Measurements from ENCODE around the gene WSCD2.

Gene WSCD2

DNA sequence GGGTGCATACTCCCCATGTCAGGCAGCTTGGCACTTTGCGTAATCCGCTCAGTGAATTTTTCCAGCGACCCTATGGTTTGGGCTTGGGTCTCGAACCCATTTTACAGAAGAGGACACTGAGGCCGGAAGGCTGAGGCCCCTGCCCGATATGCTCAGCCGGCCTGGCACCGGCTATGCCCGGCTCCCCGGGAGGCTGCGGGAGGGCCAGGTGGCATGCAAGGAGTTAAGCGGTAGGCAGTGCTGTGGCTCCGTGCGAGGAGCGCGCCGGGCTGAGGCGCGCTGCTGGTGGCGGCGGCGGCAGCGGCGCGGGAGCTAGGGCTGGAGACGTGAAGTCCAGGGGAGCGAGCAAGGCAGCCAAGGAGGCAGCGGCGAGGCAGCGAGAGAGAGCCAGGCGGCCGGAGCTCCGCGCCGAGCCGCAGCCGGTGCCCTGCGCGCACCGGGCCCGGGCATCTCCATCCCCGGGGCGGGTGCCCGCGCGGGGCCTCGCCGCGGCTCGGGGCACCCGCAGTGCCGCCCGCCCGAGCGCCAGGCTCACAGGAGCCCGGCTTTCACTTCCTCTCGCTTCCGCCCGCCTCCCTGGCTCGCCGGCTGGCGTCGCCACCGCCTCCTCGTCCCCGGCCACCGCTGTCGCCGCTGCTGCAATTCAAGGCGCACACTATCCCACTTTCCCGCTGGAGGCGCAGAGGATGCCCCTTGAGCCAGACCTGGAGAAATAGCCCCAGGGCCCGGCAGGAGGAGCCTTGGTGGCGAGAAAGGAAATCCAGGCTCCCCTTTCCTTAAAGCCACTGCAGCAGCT is at the start of gene WSCD2:
Gene WSCD2 (plus strand): TSS at position 272 of the 796 bp plus-strand sequence. CDS start 66,545 bp downstream, outside the sequence.
- peak; percentile 24 for DNase-seq (ENCODE audit: low spot score)

DNA sequence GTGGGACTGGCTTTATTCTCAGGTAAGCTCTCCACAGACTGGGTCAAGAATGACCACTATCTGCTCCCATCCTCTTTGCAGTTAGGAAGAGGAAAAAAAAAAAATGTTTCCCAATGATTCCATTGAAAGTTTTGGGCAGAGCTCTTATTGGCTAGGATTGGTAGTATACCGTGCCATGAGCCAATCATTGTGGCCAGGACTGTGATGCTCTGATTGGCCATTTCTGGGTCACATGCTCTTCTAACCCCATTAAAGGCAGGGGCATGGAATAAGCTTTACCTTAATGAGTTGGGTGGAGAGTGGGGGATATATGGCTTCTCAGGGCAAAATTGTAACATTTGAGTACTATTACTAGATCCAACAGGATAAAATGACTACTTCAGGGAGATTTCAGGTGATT is 49.4 kb upstream of the WSCD2 start:
- no peak for DNase-seq (ENCODE audit: low spot score)

DNA sequence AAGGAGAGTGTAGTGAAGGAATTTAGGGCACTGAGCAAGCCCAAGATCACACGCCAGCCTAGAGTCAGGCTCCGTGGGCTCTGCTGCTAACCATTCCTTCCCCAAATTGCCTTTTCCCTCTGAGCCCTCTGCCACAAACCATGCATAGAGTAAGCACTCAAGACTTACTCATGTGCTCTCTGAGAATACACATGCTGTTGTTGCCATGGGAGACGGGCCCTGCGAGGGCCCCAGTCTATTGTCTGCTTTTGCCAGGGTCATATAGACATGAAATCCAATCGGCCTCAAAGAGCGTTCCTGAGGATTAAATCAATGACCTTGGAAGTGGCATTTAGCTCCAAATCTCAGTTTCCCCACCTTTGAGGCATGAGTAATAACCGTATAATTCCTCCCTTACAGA is 48.7 kb upstream of the WSCD2 start:
- DNase-seq (ENCODE audit: low spot score), result no peak

DNA sequence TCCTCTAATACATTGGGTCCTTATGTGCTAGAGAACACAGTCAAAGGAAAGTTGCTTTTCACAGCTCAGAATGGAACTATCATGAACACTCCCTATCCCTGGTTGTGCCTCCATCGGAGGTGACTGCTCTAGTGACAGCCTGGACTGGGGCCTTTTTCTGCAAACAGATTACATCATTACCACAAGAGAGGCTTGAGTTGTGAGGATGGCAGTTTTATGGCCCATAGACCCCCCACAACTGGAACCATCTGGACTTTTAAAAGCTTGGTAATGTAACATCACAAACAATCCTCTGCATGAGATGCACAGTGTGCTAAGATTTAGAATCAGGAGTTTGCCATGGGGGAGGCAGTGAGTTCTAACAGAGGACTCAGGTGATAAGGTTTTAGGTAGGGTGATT is 46.6 kb upstream of the WSCD2 start:
- DNase-seq (ENCODE audit: low spot score), result no peak

DNA sequence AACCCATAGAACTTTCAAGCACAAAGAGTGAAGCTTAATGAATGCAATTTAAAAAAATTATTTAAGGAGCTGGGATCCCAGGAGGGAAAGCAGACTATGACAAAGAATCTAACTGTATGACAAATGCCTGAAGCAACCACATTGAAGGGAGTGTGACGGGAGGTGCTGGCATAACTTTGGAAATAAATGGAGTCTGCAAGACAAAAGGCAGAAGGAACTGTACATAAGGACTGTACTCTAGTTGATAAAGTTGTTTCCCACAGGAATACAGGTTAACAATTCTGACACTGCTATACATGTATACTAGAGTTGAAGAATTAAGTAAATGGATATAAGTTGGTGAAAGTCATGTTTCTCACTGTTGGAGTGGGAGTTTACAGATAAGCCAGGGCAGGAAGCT is 41.2 kb upstream of the WSCD2 start:
- DNase-seq (ENCODE audit: low spot score), result no peak

DNA sequence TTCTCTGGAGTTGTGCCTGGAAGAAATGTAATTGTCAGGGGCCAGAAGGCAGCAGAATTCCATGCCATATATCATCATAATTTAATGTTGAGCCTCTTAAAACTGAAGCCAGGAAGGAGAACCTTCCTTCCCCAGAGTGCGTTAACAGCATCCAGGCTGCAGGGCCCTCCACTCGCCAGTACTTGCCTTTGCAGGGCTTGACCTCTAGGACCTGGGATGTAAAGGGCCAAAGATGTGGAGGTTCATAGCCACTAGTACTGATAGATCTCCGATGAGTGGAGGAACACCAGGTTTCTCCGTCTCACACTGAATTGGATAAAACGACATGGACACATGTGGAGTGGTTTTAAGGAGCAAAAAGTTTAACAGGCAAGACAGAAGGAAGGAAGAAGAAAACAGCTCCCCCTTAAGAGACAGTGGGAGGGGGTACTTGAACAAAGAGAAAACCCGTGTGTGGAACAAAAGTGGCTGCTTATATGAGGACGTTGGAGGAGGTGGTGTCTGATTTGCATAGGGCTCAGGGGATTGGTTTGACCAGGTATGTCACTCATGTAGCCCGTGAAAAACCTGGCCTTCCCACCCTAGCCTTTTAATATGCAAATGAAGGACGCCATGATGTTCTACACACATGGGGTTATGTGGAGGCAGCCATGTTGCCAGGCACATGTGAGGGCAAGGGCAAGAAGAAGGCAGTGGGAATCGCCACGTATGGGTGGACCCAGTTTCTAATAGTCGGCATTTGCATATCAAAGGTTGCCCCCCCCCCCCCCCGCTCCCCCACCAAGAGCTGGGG is 38.8 kb upstream of the WSCD2 start:
- no peak for DNase-seq (ENCODE audit: low spot score)

DNA sequence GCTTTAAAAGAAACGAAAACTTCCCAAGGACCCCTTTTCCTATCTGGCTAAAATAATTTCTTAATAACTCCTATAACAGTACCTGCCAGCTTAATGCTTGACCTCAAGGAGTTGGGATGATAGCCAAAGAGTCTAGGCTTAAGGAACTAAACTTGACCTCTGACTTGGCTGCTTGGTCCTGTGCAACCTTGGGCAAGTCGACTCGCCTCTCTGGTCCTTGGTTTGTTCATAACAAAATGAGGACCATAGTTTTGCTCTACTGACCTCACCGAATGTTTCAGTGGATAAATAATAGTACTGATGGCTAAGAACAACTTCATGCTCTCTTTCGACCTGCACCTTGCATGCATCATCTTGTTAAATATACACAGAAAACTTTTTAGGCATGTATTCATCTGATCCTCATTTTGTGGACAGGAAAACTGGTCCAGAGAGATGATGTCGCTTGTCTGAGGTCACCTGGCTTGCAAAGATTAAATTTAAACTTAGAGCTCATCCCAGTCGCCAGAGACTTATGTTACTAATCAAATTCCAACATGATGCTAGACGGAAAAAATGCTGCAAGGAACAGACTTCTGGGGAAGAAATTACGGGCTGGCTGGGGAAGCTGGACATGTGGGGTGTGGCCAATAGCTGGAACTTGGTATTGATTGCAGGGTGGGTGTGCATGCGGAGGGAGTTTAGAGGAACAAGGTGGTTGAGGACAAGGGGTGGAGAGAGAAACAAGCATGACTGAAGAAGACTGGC is 38.0 kb upstream of the WSCD2 start:
- no peak for DNase-seq (ENCODE audit: low spot score)

DNA sequence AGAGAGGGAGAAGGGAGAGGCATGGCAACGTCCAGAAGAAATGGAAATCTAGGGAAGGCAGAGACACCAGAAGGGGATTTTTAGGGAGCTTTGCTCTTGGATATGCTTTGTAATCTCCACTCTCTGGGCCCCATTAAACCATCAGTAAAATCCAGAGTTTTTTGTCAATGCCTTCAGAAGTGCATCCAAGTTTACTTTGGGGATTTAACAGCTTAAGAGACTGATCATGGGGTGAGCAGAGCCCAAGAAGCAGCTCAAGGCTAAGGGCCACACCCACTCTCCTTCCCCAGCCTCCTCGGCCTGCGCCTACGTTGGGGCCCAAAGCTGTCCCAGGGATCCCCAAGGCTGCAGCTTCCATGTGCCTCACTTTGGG is 37.4 kb upstream of the WSCD2 start:
- DNase-seq (ENCODE audit: low spot score), result no peak

DNA sequence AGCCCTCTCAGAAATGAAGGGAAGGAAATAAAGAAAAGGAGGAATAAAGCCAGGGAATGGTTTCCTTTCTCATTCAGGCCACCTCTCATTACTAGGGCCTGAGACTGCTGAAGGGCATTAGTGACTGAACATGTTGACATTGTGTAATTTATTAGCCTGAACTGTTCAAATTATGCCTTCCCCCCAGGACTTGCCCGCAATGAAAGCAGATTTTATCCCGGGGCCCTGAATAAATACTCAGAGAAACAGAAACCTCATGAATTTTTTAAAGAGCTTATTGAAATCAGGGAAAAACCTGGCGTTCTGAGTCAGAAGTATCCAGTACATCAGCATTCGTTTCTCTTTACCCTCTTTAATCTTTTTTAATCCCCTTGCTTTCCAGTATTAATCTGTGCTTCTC is 35.9 kb upstream of the WSCD2 start:
- DNase-seq (ENCODE audit: low spot score), result no peak

DNA sequence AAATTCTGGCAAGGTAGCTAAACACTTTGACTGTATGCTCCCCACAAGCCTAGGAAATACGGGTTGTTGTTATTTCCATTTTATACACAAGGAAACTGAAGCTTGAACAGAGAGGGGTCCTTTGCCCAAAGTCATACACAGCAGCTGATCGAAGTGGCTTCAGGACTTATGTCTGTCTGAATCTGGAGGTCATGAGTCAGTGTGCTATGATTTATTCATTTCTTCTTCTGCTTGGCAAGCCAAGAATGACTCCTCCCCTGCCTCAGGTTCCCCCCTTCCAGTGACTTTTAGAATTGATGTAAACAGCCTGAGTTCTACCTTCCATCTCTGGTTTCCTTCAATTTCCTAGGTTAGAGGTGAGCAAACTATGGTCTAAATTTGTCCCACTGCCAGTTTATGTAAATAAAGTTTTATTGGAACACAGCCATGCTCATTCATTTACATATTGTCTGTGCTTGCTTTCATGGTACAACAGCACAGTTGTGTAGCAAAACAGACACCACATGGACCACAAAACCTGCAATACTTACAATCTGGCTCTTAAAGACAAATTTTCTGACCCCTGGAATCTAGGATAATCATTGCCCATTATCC is 34.9 kb upstream of the WSCD2 start:
- DNase-seq (ENCODE audit: low spot score), result no peak

DNA sequence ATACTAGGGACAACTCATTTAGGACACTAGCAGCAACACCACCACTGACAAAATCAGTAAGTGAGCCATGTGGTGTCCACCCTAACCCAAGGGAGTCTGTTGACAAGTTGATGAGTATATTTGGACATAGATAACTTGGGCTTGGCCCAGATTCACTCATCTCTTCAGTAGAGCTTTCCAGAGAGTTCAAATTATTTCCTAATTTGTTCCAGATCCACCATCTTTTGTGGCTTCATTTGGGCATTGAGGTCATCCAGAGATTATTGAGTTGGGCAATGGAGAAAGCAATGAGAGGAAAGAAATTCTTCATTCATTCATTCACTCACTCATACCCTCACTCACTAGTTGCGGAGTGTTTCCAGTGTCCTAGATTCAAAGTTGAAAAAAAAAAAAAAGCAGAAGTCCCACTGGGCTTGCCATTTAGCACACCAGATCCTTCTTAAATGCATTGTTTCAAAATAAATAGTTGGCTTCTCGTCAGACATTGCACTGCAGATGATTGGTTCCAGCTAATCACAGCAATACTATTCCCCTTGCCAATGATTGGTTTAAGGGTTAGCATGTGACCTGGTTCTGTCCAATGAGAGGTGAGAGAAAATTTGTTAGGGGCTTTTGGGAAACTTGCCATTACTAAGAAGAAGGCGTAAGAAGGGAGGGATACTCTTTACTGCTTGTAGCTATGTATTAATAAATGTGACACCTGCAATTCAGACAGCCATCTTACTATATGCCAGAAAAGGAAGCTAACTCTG is 31.8 kb upstream of the WSCD2 start:
- no peak for DNase-seq (ENCODE audit: low spot score)

DNA sequence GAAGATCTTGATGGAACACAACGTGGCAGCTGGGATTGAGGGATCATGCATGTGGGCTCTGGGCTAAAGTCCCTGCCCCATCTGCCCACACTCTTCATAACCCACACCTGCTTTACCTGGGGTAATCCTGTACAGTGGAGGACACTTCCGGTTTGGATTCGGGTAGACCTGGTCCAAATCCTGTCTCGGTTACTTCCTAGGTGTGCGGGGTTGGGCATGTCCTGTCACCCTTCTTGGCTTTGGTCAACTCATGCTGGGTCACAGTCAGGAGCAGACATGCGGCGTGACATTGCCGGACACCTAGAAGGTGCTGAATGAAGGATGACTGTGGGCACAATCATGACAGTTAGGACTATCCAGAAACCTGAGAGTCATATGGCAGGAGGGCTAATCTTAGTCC is 30.7 kb upstream of the WSCD2 start:
- DNase-seq (ENCODE audit: low spot score), result no peak

DNA sequence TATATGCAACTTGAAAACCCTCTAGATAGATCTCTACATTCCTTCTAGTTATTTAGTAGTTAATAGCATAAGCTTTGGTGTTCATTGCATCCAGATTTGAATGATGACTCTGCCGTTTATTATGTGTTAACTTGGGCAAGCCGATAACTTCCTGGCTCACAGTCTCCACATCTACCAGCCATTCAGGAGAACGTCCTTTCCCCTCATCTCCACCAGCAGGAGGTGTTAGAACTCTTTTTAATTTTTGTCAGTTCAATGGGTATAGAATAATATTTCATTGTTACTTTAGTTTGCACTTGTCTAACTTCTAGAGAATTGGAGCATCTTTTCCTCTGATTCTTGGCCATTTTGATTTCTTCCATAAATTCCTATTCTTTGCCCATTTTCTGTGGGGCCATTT is 30.0 kb upstream of the WSCD2 start:
- no peak for DNase-seq (ENCODE audit: low spot score)

DNA sequence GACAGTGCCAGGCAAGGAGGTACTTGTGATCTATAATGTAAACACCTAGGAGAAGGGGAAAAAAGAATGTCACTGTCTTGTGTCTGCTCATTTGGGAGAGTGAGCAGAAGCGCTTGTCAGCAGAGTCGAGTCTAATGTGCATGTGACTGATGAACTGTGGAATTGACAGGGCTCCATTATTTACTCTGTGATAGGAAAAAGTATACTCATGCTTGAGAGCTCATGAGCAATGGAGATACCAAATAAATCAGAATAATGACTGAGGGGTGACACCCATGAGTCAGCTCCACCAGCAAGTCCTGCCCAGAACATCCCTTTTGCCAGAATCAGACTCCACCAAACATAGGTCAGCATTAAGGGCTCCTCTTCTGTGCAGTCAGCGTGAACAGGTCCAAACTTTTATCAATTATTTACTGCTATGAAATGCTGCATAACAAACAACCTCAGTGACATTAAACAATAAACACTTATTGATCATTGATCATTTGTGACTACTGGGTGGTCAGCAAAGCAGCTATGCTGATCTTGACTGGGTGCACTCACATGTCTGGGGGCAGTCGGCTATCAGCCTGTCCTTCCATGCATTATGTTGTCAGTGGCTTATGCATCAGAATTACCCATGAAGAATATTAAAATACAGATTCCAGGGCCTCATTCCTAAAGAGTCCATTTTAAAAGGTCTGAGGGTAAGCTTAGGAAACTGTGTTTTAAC is 29.2 kb upstream of the WSCD2 start:
- DNase-seq (ENCODE audit: low spot score), result no peak

DNA sequence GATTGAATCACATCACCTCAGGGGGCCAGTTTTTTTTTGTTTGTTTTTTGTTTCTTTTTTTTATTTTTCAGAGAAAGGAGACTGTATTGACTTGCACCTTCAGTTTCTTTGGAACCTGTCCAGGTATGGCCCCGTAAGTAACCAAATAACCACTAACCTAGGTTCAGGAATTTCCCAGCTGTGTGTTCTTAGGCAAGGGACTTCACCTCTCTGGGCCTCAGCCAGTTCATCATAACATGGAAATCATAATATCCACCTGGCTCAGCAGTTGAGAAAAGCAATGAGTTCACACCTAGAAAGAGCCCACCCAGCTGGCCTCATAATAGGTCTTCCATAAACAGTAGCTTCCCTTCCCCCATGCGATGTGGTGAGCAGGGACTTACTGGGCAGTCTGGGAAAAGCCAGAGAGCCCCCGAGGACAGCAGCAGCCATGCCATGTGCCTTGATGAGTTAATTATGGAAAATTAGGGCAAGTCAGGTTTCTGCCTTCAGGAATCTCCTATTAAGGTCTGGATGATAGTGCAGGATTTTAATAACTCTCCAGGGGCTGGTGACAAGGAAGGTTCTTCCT is 27.4 kb upstream of the WSCD2 start:
- no peak for DNase-seq (ENCODE audit: low spot score)

DNA sequence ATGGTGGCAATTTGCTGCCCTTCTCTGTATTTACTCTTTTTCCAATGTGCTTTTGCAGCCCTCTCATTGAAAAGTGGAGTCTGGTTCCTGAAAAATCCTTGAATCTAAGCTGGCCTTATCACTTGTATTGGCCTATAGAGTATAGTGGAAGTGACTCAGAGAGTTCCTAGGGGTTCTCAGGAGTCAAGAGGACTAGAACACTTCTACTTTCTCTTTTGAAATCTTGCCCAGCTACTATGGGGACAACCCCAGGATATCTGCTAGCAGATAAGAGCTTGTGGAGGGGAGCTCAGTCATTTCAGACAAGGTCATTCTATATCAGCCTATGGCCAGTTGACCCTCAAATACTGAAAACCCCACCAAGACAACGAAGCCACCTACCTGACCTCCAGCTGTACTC is 26.7 kb upstream of the WSCD2 start:
- DNase-seq (ENCODE audit: low spot score), result no peak

DNA sequence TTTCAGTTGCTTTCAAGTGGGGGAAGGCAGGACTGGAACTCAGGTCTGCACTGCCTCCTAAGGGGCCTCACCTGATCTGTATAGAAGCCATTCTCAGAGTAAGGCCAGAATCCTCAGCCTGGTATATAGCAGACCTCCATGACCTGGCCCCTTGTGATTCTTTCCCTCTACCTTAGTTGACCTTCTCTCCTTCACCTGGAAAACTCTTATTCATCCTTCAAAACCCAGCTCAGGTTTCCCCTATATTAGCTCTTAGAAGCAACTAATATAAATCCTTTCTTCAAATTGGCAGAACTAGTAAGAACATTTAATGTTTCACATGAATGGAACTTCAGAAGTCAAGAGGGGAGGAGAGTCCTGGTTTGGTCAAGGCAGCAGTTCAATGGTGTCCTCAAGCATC is 26.0 kb upstream of the WSCD2 start:
- DNase-seq (ENCODE audit: low spot score), result no peak

DNA sequence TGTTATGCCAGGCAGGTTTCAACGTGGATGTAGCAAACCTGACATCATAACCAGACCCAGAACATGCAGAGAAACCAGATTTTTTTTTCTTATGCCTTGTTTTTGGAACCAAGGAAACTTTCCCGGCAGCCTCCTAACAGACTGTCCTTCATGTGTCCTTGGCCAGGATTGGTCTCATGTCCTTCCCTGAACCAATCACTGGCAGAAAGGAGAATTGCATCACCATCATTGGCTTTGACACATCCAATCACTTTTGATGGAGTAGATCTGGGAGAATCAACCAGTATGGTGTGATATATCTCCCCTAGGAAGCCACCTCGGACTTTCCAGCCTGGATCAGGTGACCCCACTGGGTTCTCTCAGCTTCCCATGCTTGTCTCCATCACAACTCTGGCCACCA is 25.6 kb upstream of the WSCD2 start:
- DNase-seq (ENCODE audit: low spot score), result no peak

DNA sequence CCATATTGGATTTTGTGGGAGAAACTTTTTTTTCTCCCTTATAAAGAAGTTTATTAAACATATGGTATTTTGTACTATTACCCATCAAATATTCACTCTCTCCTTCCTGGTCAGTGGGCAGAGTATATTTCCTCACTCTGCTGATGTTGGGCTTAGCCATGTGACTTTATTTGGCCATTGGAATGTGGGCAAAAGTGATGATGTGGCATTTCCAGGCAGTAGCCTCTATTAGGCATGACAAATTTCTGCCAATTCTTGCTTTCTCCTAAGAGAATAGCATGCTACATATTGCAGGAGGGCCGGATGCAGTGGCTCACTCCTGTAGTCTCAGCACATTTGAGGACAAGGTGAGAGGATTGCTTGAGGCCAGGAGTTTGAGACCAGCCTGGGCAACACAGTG is 24.4 kb upstream of the WSCD2 start:
- no peak for DNase-seq (ENCODE audit: low spot score)

DNA sequence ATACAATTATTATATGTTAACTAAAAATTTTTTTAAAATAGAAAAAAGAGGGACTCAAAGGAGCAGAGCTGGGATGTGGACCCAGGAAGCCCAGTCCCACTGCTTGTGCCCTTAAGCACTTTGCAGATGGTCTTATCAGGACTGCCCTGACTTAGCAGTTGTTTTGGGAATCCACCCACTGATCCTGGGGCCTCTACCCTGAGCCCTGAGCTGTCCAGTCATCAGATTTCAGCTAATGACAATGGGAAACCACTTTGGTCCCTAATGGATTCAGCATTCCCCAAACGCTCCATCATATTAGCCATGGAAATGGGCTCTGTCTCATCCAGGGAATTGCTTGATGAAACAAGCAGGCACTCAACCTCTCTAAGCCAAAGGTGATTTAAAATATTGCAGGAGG is 22.5 kb upstream of the WSCD2 start:
- DNase-seq (ENCODE audit: low spot score), result no peak

DNA sequence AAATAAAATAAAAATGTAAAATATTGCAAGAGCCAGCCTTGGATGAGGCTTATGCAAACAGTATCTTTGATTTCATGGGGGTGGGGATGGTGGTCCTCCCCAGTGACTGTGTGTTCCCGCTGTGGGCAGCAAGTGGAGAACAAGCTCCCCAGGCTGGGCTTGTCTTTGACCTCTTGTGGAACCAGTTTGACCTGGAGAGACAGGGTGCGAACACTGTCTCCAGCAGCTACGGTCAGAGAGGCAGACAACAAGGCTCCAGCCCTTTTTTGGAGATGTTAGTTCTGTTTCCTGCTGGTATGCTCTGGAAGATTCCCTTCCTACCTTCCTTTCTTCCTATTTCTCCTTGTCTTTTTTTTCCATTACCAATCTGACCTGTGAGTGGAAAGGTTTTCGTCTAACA is 21.8 kb upstream of the WSCD2 start:
- no peak for DNase-seq (ENCODE audit: low spot score)
